Activated CD8-positive, alpha-beta T cell treated with anti-CD3 and anti-CD28 coated beads for 36 hours (primary cell): ENCODE data around the gene PDE6D. TPM values are rescaled to one million over a fixed set of nuclear protein-coding genes. Genes with fewer than 3 reads are reported as not detected.

Experiments
- ATAC-seq: fragments of 200-7000 bp; cut with Tn5 transposase; one replicate; pipeline ENCODE4 v1.10.0; 2021; ENCODE audit warnings: mild to moderate bottlenecking, moderate library complexity
- CTCF ChIA-PET: fragments of 350-600 bp; sonication (Branson Sonifier 250); formaldehyde crosslinking; loops from one replicate; lab custom pipeline; 2021; ENCODE audit warnings: antibody characterized with exemption; lab: Charles Lee
- POLR2A ChIA-PET: fragments of 350-600 bp; sonication (Branson Sonifier 250); formaldehyde crosslinking; loops from one replicate; lab custom pipeline; 2021; ENCODE audit warnings: antibody characterized with exemption; lab: Charles Lee
- DNase-seq: peaks from one replicate; pipeline ENCODE4 v3.0.0-alpha.2; 2020
- H3K27ac Mint-ChIP-seq: one replicate; pipeline ENCODE4 v1.8.0; 2021; ENCODE audit warnings: mild to moderate bottlenecking, mixed read lengths
- H3K27me3 Mint-ChIP-seq: one replicate; pipeline ENCODE4 v1.8.0; 2021; ENCODE audit warnings: mixed read lengths
- H3K36me3 Mint-ChIP-seq: one replicate; pipeline ENCODE4 v1.8.0; 2021; ENCODE audit warnings: low read depth, mixed read lengths
- H3K4me1 Mint-ChIP-seq: one replicate; pipeline ENCODE4 v1.8.0; 2021; ENCODE audit warnings: low read depth, mixed read lengths
- H3K4me3 Mint-ChIP-seq: one replicate; pipeline ENCODE4 v1.8.0; 2021; ENCODE audit warnings: mild to moderate bottlenecking, moderate library complexity, mixed read lengths
- H3K9me3 Mint-ChIP-seq: one replicate; pipeline ENCODE4 v1.8.0; 2021; ENCODE audit warnings: mixed read lengths
- intact Hi-C: fragments of 100-400 bp; cut with micrococcal nuclease; formaldehyde crosslinking; loops from one replicate; pipeline ENCODE4 v1.10.0; 2022
- total RNA-seq, 2 experiments: library from RNA; stranded (reverse); gene quantifications; one replicate each; pipeline ENCODE4 v1.2.3, GENCODE V29; 2021
- TF ChIP-seq, protein P1 (sequence below): fragments of 200-600 bp; IDR thresholded peaks from one replicate; pipeline ENCODE4 v1.8.0; 2022; ENCODE audit warnings: antibody characterized with exemption, mild to moderate bottlenecking

Gene PDE6D
- total RNA-seq, 2 experiments from 2014 or later = 22.8 to 23.5 TPM

DNA sequence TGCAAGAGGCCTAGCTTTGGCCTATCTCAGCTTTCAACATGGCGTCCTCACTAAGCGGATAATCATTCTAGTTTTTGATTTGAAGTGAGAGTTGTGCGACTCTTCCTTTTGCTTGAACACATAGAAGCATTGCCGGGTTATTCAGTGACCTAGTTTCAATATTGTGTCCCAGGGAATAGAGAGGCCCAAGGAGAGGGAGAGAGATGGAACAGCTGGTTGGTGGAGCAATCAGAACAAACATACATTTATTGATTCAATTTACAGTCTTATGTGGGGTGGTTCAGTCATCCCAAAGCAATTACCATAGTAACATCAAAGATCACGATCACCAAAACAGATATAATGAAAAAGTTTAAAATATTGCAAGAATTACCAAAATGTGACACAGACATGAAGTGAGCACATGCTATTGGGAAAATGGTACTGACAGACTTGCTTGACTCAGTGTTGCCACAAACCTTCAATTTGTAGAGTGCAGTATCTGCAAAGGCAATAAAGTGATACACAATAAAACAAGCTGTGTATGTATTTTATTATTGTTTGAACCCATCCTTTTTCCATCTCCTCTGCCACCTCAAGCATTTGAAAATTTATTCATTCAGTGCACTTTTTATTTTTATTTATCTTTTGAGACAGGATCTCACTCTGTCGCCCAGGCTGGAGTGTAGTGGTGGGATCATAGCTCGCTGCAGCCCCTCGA, 35.4 kb upstream of the PDE6D start:
- Mint-ChIP-seq H3K27me3 (peaks cover under 1% of the 10 kb centered on the region), H3K9me3 (no peaks in the 10 kb centered on the region), H3K4me3 (no peak overlapping the region), H3K36me3 (peaks cover 21% of the 10 kb centered on the region), H3K27ac (no peak overlapping the region), H3K4me1 (no peaks in the 10 kb centered on the region)
- ATAC-seq (no peak), DNase-seq (no peak)
- TF ChIP-seq, protein P1, sequence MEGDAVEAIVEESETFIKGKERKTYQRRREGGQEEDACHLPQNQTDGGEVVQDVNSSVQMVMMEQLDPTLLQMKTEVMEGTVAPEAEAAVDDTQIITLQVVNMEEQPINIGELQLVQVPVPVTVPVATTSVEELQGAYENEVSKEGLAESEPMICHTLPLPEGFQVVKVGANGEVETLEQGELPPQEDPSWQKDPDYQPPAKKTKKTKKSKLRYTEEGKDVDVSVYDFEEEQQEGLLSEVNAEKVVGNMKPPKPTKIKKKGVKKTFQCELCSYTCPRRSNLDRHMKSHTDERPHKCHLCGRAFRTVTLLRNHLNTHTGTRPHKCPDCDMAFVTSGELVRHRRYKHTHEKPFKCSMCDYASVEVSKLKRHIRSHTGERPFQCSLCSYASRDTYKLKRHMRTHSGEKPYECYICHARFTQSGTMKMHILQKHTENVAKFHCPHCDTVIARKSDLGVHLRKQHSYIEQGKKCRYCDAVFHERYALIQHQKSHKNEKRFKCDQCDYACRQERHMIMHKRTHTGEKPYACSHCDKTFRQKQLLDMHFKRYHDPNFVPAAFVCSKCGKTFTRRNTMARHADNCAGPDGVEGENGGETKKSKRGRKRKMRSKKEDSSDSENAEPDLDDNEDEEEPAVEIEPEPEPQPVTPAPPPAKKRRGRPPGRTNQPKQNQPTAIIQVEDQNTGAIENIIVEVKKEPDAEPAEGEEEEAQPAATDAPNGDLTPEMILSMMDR = no peak
- intact Hi-C loops = no loop called here
- POLR2A ChIA-PET = no interaction called here
- CTCF ChIA-PET = interaction anchor here (0.6 to 1.3 kb wide), 5 partner anchors 15 to 147 kb away, joined by 3 to 6 read pairs (median 3); no protein-coding TSS in a partner anchor

DNA sequence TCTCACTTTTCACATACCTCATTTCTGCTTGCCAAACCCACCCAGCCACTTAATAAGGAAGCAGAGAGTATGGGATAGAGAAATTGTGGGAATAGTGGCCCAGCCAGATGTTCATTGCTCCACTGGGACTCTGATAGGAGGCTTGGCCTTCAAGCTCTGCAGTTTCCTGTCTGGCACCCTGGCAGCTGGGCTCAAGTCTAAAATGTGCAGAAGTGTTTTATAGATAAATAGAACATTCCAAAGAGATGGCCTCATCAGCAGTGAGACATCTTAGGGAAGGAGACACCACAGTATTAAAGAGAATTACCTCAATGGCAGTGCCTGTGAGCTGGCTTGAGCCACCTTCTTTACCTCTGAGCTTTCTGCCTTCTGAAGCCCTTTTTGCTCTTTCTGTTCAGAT, 29.8 kb upstream of the PDE6D start:
- no peak for DNase-seq
- ATAC-seq = no peak
- Mint-ChIP-seq H3K9me3 (no peaks in the 10 kb centered on the region), H3K4me1 (no peaks in the 10 kb centered on the region), H3K27me3 (no peaks in the 10 kb centered on the region), H3K36me3 (peaks cover 39% of the 10 kb centered on the region), H3K4me3 (no peak overlapping the region), H3K27ac (no peak overlapping the region)
- ChIA-PET POLR2A (interaction anchor here (1.0 to 1.1 kb wide), 2 partner anchors 10 to 25 kb away, joined by 3 read pairs; partner anchors contain the start of gene COPS7B), CTCF (interaction anchor here (2.7 kb wide), 1 partner anchor 10 kb away, joined by 11 read pairs; no protein-coding TSS in a partner anchor)
- intact Hi-C loops = no loop called here
- TF ChIP-seq, protein P1 = no peak

DNA sequence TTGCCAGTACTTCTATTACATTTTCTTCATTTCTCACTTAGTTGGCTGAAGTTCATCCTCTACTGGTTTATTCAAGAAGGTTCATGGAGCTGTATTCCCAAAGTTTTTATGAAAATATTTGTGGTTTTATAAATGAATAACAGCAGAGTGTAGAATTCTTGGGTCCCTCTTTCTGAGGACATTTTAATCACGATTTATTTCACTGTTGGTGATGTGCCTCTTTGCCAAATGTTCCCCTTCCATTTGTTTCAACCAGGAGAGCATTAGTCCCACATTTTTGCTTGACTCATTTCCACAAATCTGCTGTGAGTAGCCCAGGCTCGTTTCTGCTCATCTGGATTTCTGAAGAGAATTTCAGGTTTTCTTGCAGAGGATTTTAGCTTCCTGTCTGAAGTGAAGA, 25.9 kb upstream of the PDE6D start:
- H3K27me3 Mint-ChIP-seq = no peaks in the 10 kb centered on the region
- DNase-seq (no peak), ATAC-seq (no peak)
- TF ChIP-seq, protein P1 = no peak
- H3K4me1 Mint-ChIP-seq = peaks cover 2% of the 10 kb centered on the region
- CTCF ChIA-PET = interaction anchor here (1.0 to 1.3 kb wide), 2 partner anchors 44 to 94 kb away, joined by 3 to 4 read pairs; no protein-coding TSS in a partner anchor
- H3K4me3 Mint-ChIP-seq = no peak overlapping the region
- H3K27ac Mint-ChIP-seq = no peak overlapping the region
- H3K9me3 Mint-ChIP-seq = no peaks in the 10 kb centered on the region
- intact Hi-C loops = no loop called here
- POLR2A ChIA-PET = no interaction called here
- H3K36me3 Mint-ChIP-seq = peaks cover 20% of the 10 kb centered on the region

DNA sequence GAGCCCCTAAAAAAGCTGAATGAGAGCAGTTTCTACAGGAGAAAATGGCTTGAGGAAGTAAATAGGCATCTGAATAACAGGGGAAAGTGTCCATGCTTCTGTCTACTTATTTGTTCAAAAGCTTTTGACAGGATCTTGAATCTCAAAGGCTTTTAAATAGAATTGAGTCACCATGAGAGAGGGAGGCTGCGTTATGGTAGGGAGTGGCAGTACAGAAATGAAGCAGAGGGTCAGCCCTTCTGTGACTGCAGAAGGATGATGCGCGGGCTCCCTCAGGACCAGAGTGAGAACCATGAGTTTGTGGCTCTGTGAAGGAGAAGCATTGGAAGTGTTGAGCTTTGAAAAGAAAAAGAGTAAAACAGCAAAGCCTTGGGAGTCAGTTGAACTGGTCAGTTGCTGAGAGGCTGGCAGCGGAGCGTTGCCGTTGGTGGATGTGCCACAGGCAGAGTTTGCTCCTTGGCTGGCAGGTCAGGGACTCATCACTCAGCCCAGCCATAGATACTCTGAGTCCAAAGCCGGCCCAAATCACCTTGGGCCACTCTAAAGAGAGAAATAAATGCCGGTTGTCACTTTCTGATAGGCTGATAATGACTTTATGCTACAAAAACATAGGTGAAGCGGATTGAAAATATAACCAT, 22.5 kb upstream of the PDE6D start:
- H3K36me3 Mint-ChIP-seq = peaks cover 21% of the 10 kb centered on the region
- intact Hi-C loops = no loop called here
- DNase-seq (no peak), ATAC-seq (no peak)
- POLR2A ChIA-PET = no interaction called here
- TF ChIP-seq, protein P1 = no peak
- no peak overlapping the region for H3K4me3 Mint-ChIP-seq
- no peaks in the 10 kb centered on the region for H3K9me3 Mint-ChIP-seq
- no peaks in the 10 kb centered on the region for H3K27me3 Mint-ChIP-seq
- CTCF ChIA-PET = interaction anchor here (1.2 to 1.6 kb wide), 2 partner anchors 9 to 90 kb away, joined by 3 read pairs; no protein-coding TSS in a partner anchor
- no peak overlapping the region for H3K27ac Mint-ChIP-seq
- H3K4me1 Mint-ChIP-seq = peaks cover 2% of the 10 kb centered on the region
